ENCODE results near the gene CD209. TPM values are rescaled to one million over a fixed set of nuclear protein-coding genes. Genes with fewer than 3 reads are reported as not detected.

CD209 gene
- total RNA-seq, 1 donor from 2014 or later = not detected

GRCh38 chr19:7697721-7698287 lies 49.5 kb downstream of the CD209 start:
- Mint-ChIP-seq H3K4me1 (ENCODE audit: low read depth) (no peaks in the 10 kb centered on the region), H3K9me3 (ENCODE audit: low read depth) (no peaks in the 10 kb centered on the region), H3K27ac (ENCODE audit: unreplicated experiment) (no peak overlapping the region), H3K27me3 (ENCODE audit: low read depth) (peaks cover 25% of the 10 kb centered on the region), H3K4me3 (ENCODE audit: unreplicated experiment) (no peak overlapping the region), H3K36me3 (ENCODE audit: low read depth) (no peaks in the 10 kb centered on the region)
- DNase-seq (ENCODE audit: low spot score) = no peak
- TF ChIP-seq CTCF (IDR thresholded peaks at IDR 0.05) = no peak

GRCh38 chr19:7694499-7694898 lies 52.8 kb downstream of the CD209 start:
- DNase-seq (ENCODE audit: low spot score) = no peak

GRCh38 chr19:7692417-7693088 lies 54.8 kb downstream of the CD209 start:
- no peaks in the 10 kb centered on the region for H3K9me3 Mint-ChIP-seq (ENCODE audit: low read depth)
- H3K27me3 Mint-ChIP-seq (ENCODE audit: low read depth) = peaks cover 5% of the 10 kb centered on the region
- H3K4me3 Mint-ChIP-seq (ENCODE audit: unreplicated experiment) = no peak overlapping the region
- H3K4me1 Mint-ChIP-seq (ENCODE audit: low read depth) = no peaks in the 10 kb centered on the region
- H3K27ac Mint-ChIP-seq (ENCODE audit: unreplicated experiment) = no peak overlapping the region
- TF ChIP-seq CTCF (IDR thresholded peaks at IDR 0.05) = no peak
- DNase-seq (ENCODE audit: low spot score) = no peak
- H3K36me3 Mint-ChIP-seq (ENCODE audit: low read depth) = no peaks in the 10 kb centered on the region

More at GRCh38 chr19:7694499-7694898, 52.8 kb downstream of the CD209 start:
- Mint-ChIP-seq H3K9me3 (ENCODE audit: low read depth) (no peaks in the 10 kb centered on the region), H3K27ac (ENCODE audit: unreplicated experiment) (no peak overlapping the region), H3K4me3 (ENCODE audit: unreplicated experiment) (no peak overlapping the region), H3K27me3 (ENCODE audit: low read depth) (peaks cover 14% of the 10 kb centered on the region), H3K4me1 (ENCODE audit: low read depth) (no peaks in the 10 kb centered on the region), H3K36me3 (ENCODE audit: low read depth) (no peaks in the 10 kb centered on the region)
- no peak for TF ChIP-seq CTCF (IDR thresholded peaks at IDR 0.05)

GRCh38 chr19:7691497-7691896 lies 55.8 kb downstream of the CD209 start:
- peaks cover 2% of the 10 kb centered on the region for H3K27me3 Mint-ChIP-seq (ENCODE audit: low read depth)
- H3K27ac Mint-ChIP-seq (ENCODE audit: unreplicated experiment) = no peak overlapping the region
- H3K4me3 Mint-ChIP-seq (ENCODE audit: unreplicated experiment) = no peak overlapping the region
- H3K4me1 Mint-ChIP-seq (ENCODE audit: low read depth) = no peaks in the 10 kb centered on the region
- TF ChIP-seq CTCF (IDR thresholded peaks at IDR 0.05) = no peak
- no peaks in the 10 kb centered on the region for H3K36me3 Mint-ChIP-seq (ENCODE audit: low read depth)
- DNase-seq (ENCODE audit: low spot score) = no peak
- H3K9me3 Mint-ChIP-seq (ENCODE audit: low read depth) = no peaks in the 10 kb centered on the region

GRCh38 chr19:7690779-7691258 lies 56.5 kb downstream of the CD209 start:
- no peaks in the 10 kb centered on the region for H3K4me1 Mint-ChIP-seq (ENCODE audit: low read depth)
- no peak overlapping the region for H3K27ac Mint-ChIP-seq (ENCODE audit: unreplicated experiment)
- H3K4me3 Mint-ChIP-seq (ENCODE audit: unreplicated experiment) = no peak overlapping the region
- no peaks in the 10 kb centered on the region for H3K9me3 Mint-ChIP-seq (ENCODE audit: low read depth)
- H3K27me3 Mint-ChIP-seq (ENCODE audit: low read depth) = peaks cover 1% of the 10 kb centered on the region
- no peaks in the 10 kb centered on the region for H3K36me3 Mint-ChIP-seq (ENCODE audit: low read depth)
- TF ChIP-seq CTCF (IDR thresholded peaks at IDR 0.05) = no peak
- no peak for DNase-seq (ENCODE audit: low spot score)

Other genes with a start within 250 kb of the CD209 start
- gene ZNF358, start 231.4 kb downstream of the CD209 start, total RNA-seq = 72.8 to 78.9 TPM (median 78.1 TPM) in 3 replicates
- gene MCOLN1, start 224.9 kb downstream of the CD209 start, total RNA-seq = 25.9 to 27.9 TPM (median 27.8 TPM) in 3 replicates
- 78.1 to 97.9 TPM (median 87.9 TPM) in 3 replicates for gene PNPLA6, start 211.8 kb downstream of the CD209 start, total RNA-seq
- gene CAMSAP3, start 151.7 kb downstream of the CD209 start, total RNA-seq = 0.41 to 0.42 TPM in 2 of 3 replicates, not detected in the other
- 26.7 to 29.8 TPM (median 27.4 TPM) in 3 replicates for gene XAB2, start 118.0 kb downstream of the CD209 start, total RNA-seq
- gene PET100, start 117.7 kb downstream of the CD209 start, total RNA-seq = 78.8 to 113 TPM (median 80.7 TPM) in 3 replicates
- not detected in 3 replicates for gene PCP2, start 113.8 kb downstream of the CD209 start, total RNA-seq
- gene STXBP2, start 110.4 kb downstream of the CD209 start, total RNA-seq = 2.7 to 10.2 TPM (median 8.1 TPM) in 3 replicates
- not detected in 3 replicates for gene RETN, start 78.5 kb downstream of the CD209 start, total RNA-seq
- gene MCEMP1, start 70.4 kb downstream of the CD209 start, total RNA-seq = not detected in 3 replicates
- gene TRAPPC5, start 66.7 kb downstream of the CD209 start, total RNA-seq = 94.3 to 107 TPM (median 97.2 TPM) in 3 replicates
- not detected in 3 replicates for gene FCER2, start 45.4 kb downstream of the CD209 start, total RNA-seq
- not detected in 3 replicates for gene CLEC4G, start 15.4 kb downstream of the CD209 start, total RNA-seq
- not detected in 3 replicates for gene CLEC4M, start 15.7 kb upstream of the CD209 start, total RNA-seq
- gene EVI5L, start 82.7 kb upstream of the CD209 start, total RNA-seq = 27.4 to 30.6 TPM (median 28.4 TPM) in 3 replicates
- gene PRR36, start 126.9 kb upstream of the CD209 start, total RNA-seq = 0.22 to 0.80 TPM (median 0.38 TPM) in 3 replicates
- 1.9 to 6.9 TPM (median 4.8 TPM) in 3 replicates for gene LRRC8E, start 141.0 kb upstream of the CD209 start, total RNA-seq
- gene MAP2K7, start 156.3 kb upstream of the CD209 start, total RNA-seq = 24.4 to 27.5 TPM (median 25.7 TPM) in 3 replicates
- 8.1 to 11.6 TPM (median 11.2 TPM) in 3 replicates for gene TGFBR3L, start 167.3 kb upstream of the CD209 start, total RNA-seq
- 17.1 to 27.9 TPM (median 26.4 TPM) in 3 replicates for gene SNAPC2, start 172.8 kb upstream of the CD209 start, total RNA-seq
- 21.8 to 41.5 TPM (median 36.0 TPM) in 3 replicates for gene CTXN1, start 178.6 kb upstream of the CD209 start, total RNA-seq
- 47.1 to 75.4 TPM (median 68.0 TPM) in 3 replicates for gene TIMM44, start 196.1 kb upstream of the CD209 start, total RNA-seq

All from chondrocyte (in vitro differentiated cells).